A549 (cell line): Measurements from ENCODE around the gene PARD6G. TPM values are rescaled to one million over a fixed set of nuclear protein-coding genes. Genes with fewer than 3 reads are reported as not detected.

Source experiments
- ATAC-seq, 2 experiments: fragments of 200-7000 bp in 1 of 2; fragments of >200 bp in 1 of 2; cut with Nextera tagmentation in 1 of 2; cut with Tn5 transposase in 1 of 2; 3 replicates each; pipeline versions ENCODE4 v1.8.0 to v1.9.1; 2018 to 2020; ENCODE audit warnings: mild to moderate bottlenecking in 1 of 2, moderate library complexity in 1 of 2
- CTCF ChIA-PET: fragments of 300-600 bp; sonication (Branson Sonifier 250); formaldehyde crosslinking; extraction: SDS; loops from one replicate; lab custom pipeline; 2021; ENCODE audit warnings: antibody characterized with exemption, inconsistent platforms; lab: Yijun Ruan, JAX
- POLR2A ChIA-PET: fragments of 350-600 bp; formaldehyde crosslinking; extraction: SDS; loops from one replicate; lab custom pipeline; 2021; ENCODE audit warnings: antibody characterized with exemption, inconsistent platforms; lab: Yijun Ruan, JAX
- DNase-seq, 2 experiments: peaks; one replicate each; pipeline versions ENCODE4 v3.0.0 to v3.0.0-alpha.2; 2011 to 2016; ENCODE audit warnings: low read depth in 1 of 2, low spot score in 1 of 2
- FAIRE-seq: peaks from 2 replicates; lab custom pipeline; 2011; peaks lifted over from hg19 to GRCh38; lab: Jason Lieb, UNC
- H3K27ac ChIP-seq, 2 experiments: fragments of >200 bp; sonication (Bioruptor Twin); formaldehyde crosslinking; 3 replicates each; pipeline ENCODE4 v1.5.1; 2016 to 2017
- H3K4me1 ChIP-seq: fragments of >200 bp; sonication (Bioruptor Twin); formaldehyde crosslinking; 3 replicates; pipeline ENCODE4 v1.6.1; 2016
- H3K4me2 ChIP-seq: fragments of >200 bp; sonication (Bioruptor Twin); formaldehyde crosslinking; 3 replicates; pipeline ENCODE4 v1.6.1; 2016
- H3K4me3 ChIP-seq: fragments of >200 bp; sonication (Bioruptor Twin); formaldehyde crosslinking; 3 replicates; pipeline ENCODE4 v1.5.1; 2016
- H3K9me3 ChIP-seq: fragments of >200 bp; sonication (Bioruptor Twin); formaldehyde crosslinking; 3 replicates; pipeline ENCODE4 v1.6.1; 2016
- ATOH8 ChIP-seq: fragments of 250-450 bp; sonication (Bioruptor Pico); IDR thresholded peaks from 2 replicates; pipeline ENCODE4 v1.5.0; 2020; ENCODE audit warnings: low read depth, mild to moderate bottlenecking, moderate library complexity
- CBX8 ChIP-seq: fragments of 200-600 bp; sonication (generic); IDR thresholded peaks from 2 replicates; pipeline ENCODE4 v1.6.1; 2016
- CEBPB ChIP-seq, 2 experiments: fragments of >200 bp in 1 of 2; sonication (Bioruptor Twin) in 1 of 2; formaldehyde crosslinking in 1 of 2; IDR thresholded peaks; 2 replicates each; pipeline ENCODE4 v1.6.1; 2012 to 2016
- CHD4 ChIP-seq: fragments of 200-600 bp; sonication (generic); IDR thresholded peaks from 2 replicates; pipeline ENCODE4 v1.6.1; 2016; ENCODE audit warnings: antibody characterized with exemption, mild to moderate bottlenecking, borderline replicate concordance
- EHF ChIP-seq: fragments of 250-450 bp; sonication (Bioruptor Pico); IDR thresholded peaks from 2 replicates; pipeline ENCODE4 v1.5.0; 2020; ENCODE audit warnings: mild to moderate bottlenecking
- FOSB ChIP-seq: fragments of 250-450 bp; sonication (Bioruptor Pico); IDR thresholded peaks from 2 replicates; pipeline ENCODE4 v1.5.0; 2020; ENCODE audit warnings: mild to moderate bottlenecking, moderate library complexity
- HDAC2 ChIP-seq: fragments of 200-600 bp; sonication (generic); IDR thresholded peaks from 2 replicates; pipeline ENCODE4 v1.6.1; 2016
- HOXA7 ChIP-seq: fragments of 250-450 bp; sonication (Bioruptor Pico); IDR thresholded peaks from 2 replicates; pipeline ENCODE4 v1.5.0; 2020; ENCODE audit warnings: mild to moderate bottlenecking, moderate library complexity
- MAFK ChIP-seq: fragments of 450-650 bp; IDR thresholded peaks from 2 replicates; pipeline ENCODE4 v1.6.1; 2014; ENCODE audit not compliant: partially characterized antibody
- MAZ ChIP-seq: fragments of 150-350 bp; IDR thresholded peaks from 2 replicates; pipeline ENCODE4 v1.6.1; 2014; ENCODE audit warnings: antibody characterized with exemption, low read depth, low read length, borderline replicate concordance
- NPAS2 ChIP-seq: fragments of 250-450 bp; sonication (Bioruptor Pico); IDR thresholded peaks from 2 replicates; pipeline ENCODE4 v1.8.0; 2022; ENCODE audit warnings: mild to moderate bottlenecking, moderate library complexity, borderline replicate concordance
- NR3C1 ChIP-seq: fragments of >200 bp; sonication (Bioruptor Twin); formaldehyde crosslinking; IDR thresholded peaks from 3 replicates; pipeline ENCODE4 v1.6.1; 2017
- RAD21 ChIP-seq, 2 experiments: fragments of >200 bp in 1 of 2; sonication (Bioruptor Twin) in 1 of 2; formaldehyde crosslinking in 1 of 2; IDR thresholded peaks in 1 of 2; conservative IDR thresholded peaks in 1 of 2; 2 replicates in 1 of 2; 3 replicates in 1 of 2; pipeline ENCODE4 v1.6.1; 2012 to 2018; ENCODE audit warnings: inconsistent platforms in 1 of 2
- SMC3 ChIP-seq: fragments of >200 bp; sonication (Bioruptor Twin); formaldehyde crosslinking; IDR thresholded peaks from 3 replicates; pipeline ENCODE4 v1.6.1; 2018; ENCODE audit warnings: inconsistent platforms
- SREBF2 ChIP-seq: fragments of 450-650 bp; IDR thresholded peaks from 2 replicates; pipeline ENCODE4 v1.6.1; 2014; ENCODE audit warnings: mild to moderate bottlenecking, moderate library complexity
- ZC3H11A ChIP-seq: fragments of 450-650 bp; IDR thresholded peaks from 2 replicates; pipeline ENCODE4 v1.6.1; 2014; ENCODE audit warnings: antibody characterized with exemption, mild to moderate bottlenecking
- ZNF302 ChIP-seq: fragments of 250-450 bp; sonication (Bioruptor Pico); IDR thresholded peaks from 2 replicates; pipeline ENCODE4 v1.9.0; 2021; ENCODE audit warnings: inconsistent platforms, mild to moderate bottlenecking, moderate library complexity
- WGBS: methylation state at CpG from one replicate; pipeline ENCODE4 v1.1.6; 2017; ENCODE audit errors: missing lambda C conversion rate; 5-methylcytosine and 5-hydroxymethylcytosine counted together
- polyA plus RNA-seq, 4 experiments: library from polyadenylated mRNA; depleted of rRNA in 3 of 4; stranded (reverse); fragments of >200 nt; fragmentation: RNase III in 1 of 4; extraction: RNeasy Plus Mini Kit Qiagen cat#74134 plus additional on column Dnase treatment in 1 of 4; gene quantifications; 2 replicates in 3 of 4; 3 replicates in 1 of 4; pipeline ENCODE4 v1.2.3, GENCODE V29; 2011 to 2017
- TF ChIP-seq, protein P1 (sequence below): fragments of >200 bp; sonication (Bioruptor Twin); formaldehyde crosslinking; IDR thresholded peaks from 3 replicates; pipeline ENCODE4 v1.5.1; 2016
- TF ChIP-seq, protein P2 (sequence below): IDR thresholded peaks from 2 replicates; pipeline ENCODE4 v1.6.1; 2012; ENCODE audit warnings: low read depth, borderline replicate concordance
- TF ChIP-seq, protein P3 (sequence below): IDR thresholded peaks from 2 replicates; pipeline ENCODE4 v1.6.1; 2012

Gene PARD6G
- polyA plus RNA-seq, 2 of the 4 experiments (the other 2 are of a cell fraction), result 1.6 to 2.3 TPM

GRCh38 chr18:80159713-80160636, 87.3 kb downstream of the PARD6G start (continued):
- no peak for TF ChIP-seq MAZ
- TF ChIP-seq, protein P1, sequence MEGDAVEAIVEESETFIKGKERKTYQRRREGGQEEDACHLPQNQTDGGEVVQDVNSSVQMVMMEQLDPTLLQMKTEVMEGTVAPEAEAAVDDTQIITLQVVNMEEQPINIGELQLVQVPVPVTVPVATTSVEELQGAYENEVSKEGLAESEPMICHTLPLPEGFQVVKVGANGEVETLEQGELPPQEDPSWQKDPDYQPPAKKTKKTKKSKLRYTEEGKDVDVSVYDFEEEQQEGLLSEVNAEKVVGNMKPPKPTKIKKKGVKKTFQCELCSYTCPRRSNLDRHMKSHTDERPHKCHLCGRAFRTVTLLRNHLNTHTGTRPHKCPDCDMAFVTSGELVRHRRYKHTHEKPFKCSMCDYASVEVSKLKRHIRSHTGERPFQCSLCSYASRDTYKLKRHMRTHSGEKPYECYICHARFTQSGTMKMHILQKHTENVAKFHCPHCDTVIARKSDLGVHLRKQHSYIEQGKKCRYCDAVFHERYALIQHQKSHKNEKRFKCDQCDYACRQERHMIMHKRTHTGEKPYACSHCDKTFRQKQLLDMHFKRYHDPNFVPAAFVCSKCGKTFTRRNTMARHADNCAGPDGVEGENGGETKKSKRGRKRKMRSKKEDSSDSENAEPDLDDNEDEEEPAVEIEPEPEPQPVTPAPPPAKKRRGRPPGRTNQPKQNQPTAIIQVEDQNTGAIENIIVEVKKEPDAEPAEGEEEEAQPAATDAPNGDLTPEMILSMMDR, result no peak
- no peak for TF ChIP-seq CEBPB (IDR thresholded peaks at IDR 0.05)
- no peak for TF ChIP-seq ATOH8 (CRISPR knock-in tag)
- no peak for TF ChIP-seq NR3C1

- no peaks in the 10 kb centered on the region for H3K9me3 ChIP-seq
- DNase-seq (no peak), ATAC-seq (no peak), FAIRE-seq (no peak)
- CTCF ChIA-PET, result interaction anchor here (0.7 to 3.2 kb wide), 14 partner anchors 9 to 102 kb away, joined by 3 to 20 read pairs (median 4); no protein-coding TSS in a partner anchor
- no peak overlapping the region for H3K4me3 ChIP-seq
- no peak for TF ChIP-seq HOXA7
- no peak overlapping the region for H3K4me2 ChIP-seq
- POLR2A ChIA-PET, result no interaction called here
- no peaks in the 10 kb centered on the region for H3K4me1 ChIP-seq
- H3K27ac ChIP-seq, result no peak overlapping the region
- WGBS, result 40% methylated on average over 5 of the region's 5 CpGs
These were observed 88.9 kb downstream of the PARD6G start for GRCh38 chr18:80158365-80158764.

DNA sequence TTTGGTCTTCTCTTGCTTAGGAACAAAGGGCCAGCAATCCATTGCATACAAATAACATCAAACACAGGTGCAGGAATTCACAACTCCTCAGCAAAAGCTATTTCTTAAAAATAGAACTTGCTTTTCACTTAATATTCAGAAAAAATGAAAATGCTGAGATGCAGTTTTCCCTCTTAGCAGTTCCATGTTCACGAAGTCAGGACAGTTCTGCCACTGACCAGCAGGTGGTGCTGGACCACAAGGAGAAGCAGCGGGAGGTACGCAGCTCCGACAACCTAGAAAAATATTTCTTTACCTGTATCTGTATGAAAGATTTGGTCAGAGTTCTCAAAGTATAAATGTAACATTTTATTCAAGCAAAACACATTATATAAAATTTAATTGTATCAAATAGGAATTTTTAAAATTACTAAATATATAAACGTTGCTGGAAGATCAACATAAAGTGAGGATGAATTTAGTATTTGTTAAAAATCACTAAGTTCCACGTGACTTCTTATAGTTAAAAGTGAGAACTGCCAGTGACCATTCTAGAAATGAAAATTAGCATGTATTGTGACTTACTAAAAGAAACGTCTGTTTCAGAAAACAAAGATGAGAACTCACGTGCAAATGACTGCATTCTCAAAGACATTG, 89.5 kb downstream of the PARD6G start:
- TF ChIP-seq CBX8 (no peak), EHF (CRISPR knock-in tag) (no peak), NPAS2 (no peak), ZNF302 (CRISPR knock-in tag) (no peak), CHD4 (no peak), FOSB (CRISPR knock-in tag) (no peak), MAFK (peak; percentile 86), ZC3H11A (no peak), RAD21 (conservative IDR thresholded peaks at IDR 0.05 in 1 of 2, IDR thresholded peaks at IDR 0.05 in 1 of 2) (peak; percentile 67 to 71), SMC3 (peak; percentile 33; the same call in 1 of the 3 replicates), SREBF2 (no peak), CEBPB (IDR thresholded peaks at IDR 0.05) (no peak), MAZ (no peak), HDAC2 (no peak)
- TF ChIP-seq, protein P1, result peak; percentile 73
- TF ChIP-seq, protein P2, sequence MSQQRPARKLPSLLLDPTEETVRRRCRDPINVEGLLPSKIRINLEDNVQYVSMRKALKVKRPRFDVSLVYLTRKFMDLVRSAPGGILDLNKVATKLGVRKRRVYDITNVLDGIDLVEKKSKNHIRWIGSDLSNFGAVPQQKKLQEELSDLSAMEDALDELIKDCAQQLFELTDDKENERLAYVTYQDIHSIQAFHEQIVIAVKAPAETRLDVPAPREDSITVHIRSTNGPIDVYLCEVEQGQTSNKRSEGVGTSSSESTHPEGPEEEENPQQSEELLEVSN, result no peak
- TF ChIP-seq, protein P3, sequence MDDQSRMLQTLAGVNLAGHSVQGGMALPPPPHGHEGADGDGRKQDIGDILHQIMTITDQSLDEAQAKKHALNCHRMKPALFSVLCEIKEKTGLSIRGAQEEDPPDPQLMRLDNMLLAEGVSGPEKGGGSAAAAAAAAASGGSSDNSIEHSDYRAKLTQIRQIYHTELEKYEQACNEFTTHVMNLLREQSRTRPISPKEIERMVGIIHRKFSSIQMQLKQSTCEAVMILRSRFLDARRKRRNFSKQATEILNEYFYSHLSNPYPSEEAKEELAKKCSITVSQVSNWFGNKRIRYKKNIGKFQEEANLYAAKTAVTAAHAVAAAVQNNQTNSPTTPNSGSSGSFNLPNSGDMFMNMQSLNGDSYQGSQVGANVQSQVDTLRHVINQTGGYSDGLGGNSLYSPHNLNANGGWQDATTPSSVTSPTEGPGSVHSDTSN, result no peak
- DNase-seq, result peak; percentile 21 to 75
- H3K4me3 ChIP-seq, result no peak overlapping the region
- no peak overlapping the region for H3K4me2 ChIP-seq
- H3K27ac ChIP-seq, result no peak overlapping the region
- POLR2A ChIA-PET, result no interaction called here
- H3K4me1 ChIP-seq, result no peaks in the 10 kb centered on the region
- FAIRE-seq, result no peak
- no peaks in the 10 kb centered on the region for H3K9me3 ChIP-seq
- CTCF ChIA-PET, result interaction anchor here (0.7 to 3.2 kb wide), 17 partner anchors 10 to 102 kb away, joined by 3 to 20 read pairs (median 4); no protein-coding TSS in a partner anchor
- ATAC-seq, result peak; percentile 69 to 83; a peak in 4 of 6 replicates
- WGBS, result 43% methylated on average over 8 of the region's 8 CpGs
